ENCODE results near the gene PLXNC1. TPM values are rescaled to one million over a fixed set of nuclear protein-coding genes. Genes with fewer than 3 reads are reported as not detected.

Gene PLXNC1
- total and polyA plus RNA-seq, 2 of the 8 experiments (the other 6 are each of a cell fraction or from before 2014, with no cell fraction given) = 0.83 to 2.0 TPM

- no peak overlapping the region for H2AK5ac ChIP-seq (ENCODE audit: low read depth, low read length)
- H3K4ac ChIP-seq (replicated peaks; ENCODE audit: insufficient read length, low read depth, low read length) = no peak overlapping the region
- H3K27me3 ChIP-seq (replicated peaks in 1 of 4; ENCODE audit: control insufficient read depth in 3 of 4, extremely low read depth in 1 of 4, insufficient read depth in 3 of 4, low read length in 3 of 4) = no peaks in the 10 kb centered on the region
- H3K14ac ChIP-seq (ENCODE audit: insufficient read length) = no peak overlapping the region
- no peak overlapping the region for H3K9ac ChIP-seq (replicated peaks in 1 of 4; ENCODE audit: extremely low read depth in 1 of 4, low read depth in 3 of 4, low read length in 3 of 4)
- H3K23me2 ChIP-seq (ENCODE audit: low read depth, low read length) = no peaks in the 10 kb centered on the region
- no peak overlapping the region for H2BK120ac ChIP-seq (replicated peaks; ENCODE audit: low read depth, low read length)
- no peak overlapping the region for H2BK12ac ChIP-seq (ENCODE audit: low read depth, low read length)
- 87% methylated on average over 4 of the region's 4 CpGs; no CpG with 5 or more reads in 1 of the 2 experiments for WGBS, 2 experiments (ENCODE audit: extremely low coverage in 1 of 2, insufficient coverage in 1 of 2, insufficient read length in 1 of 2, insufficient replicate concordance in 2 of 2, low coverage in 1 of 2, low lambda C conversion rate in 2 of 2, missing lambda C conversion rate in 1 of 2)
- CTCF ChIA-PET (ENCODE audit: partially characterized antibody) = interaction anchor here (1.0 to 1.9 kb wide), 4 partner anchors 10 to 121 kb away, joined by 3 to 5 read pairs (median 4); no protein-coding TSS in a partner anchor
- H3K23ac ChIP-seq (ENCODE audit: insufficient read length) = no peak overlapping the region
- no peaks in the 10 kb centered on the region for H3K79me2 ChIP-seq (ENCODE audit: control insufficient read depth in 1 of 2, insufficient read depth in 2 of 2, low read length in 2 of 2)
- H3K27ac ChIP-seq (ENCODE audit: low read depth, low read length) = no peak overlapping the region
- H3K4me2 ChIP-seq (ENCODE audit: insufficient read depth in 1 of 2, low read depth in 2 of 2, low read length in 2 of 2) = no peak overlapping the region
- no peak overlapping the region for H2BK20ac ChIP-seq (ENCODE audit: low read length)
- no peak for TF ChIP-seq TEAD4 (IDR thresholded peaks at IDR 0.05; ENCODE audit: low read depth, low read length)
- no peak for TF ChIP-seq MAFK (IDR thresholded peaks at IDR 0.05; ENCODE audit: low read depth, low read length)
- TF ChIP-seq EP300 (IDR thresholded peaks at IDR 0.05; ENCODE audit: borderline replicate concordance in 1 of 2, low read depth in 2 of 2, low read length in 2 of 2) = no peak
- no peak for TF ChIP-seq POLR2A (IDR thresholded peaks at IDR 0.05; ENCODE audit: control extremely low read depth in 1 of 2, low read depth in 2 of 2, low read length in 2 of 2)
- no peak for TF ChIP-seq CBX8 (IDR thresholded peaks at IDR 0.05; ENCODE audit: borderline replicate concordance, low read depth, low read length)
- no peak for TF ChIP-seq CREB1 (IDR thresholded peaks at IDR 0.05)
- TF ChIP-seq NRF1 (IDR thresholded peaks at IDR 0.05; ENCODE audit: low read depth, low read length) = no peak
- H3K4me1 ChIP-seq (replicated peaks in 1 of 4; ENCODE audit: control insufficient read depth in 3 of 4, insufficient read depth in 4 of 4, low read length in 3 of 4) = peaks cover 3 to 6% (median 4%) of the 10 kb centered on the region in 4 experiments
- H3K79me1 ChIP-seq (ENCODE audit: low read depth, low read length) = no peaks in the 10 kb centered on the region
- DNase-seq (ENCODE audit: low read depth in 1 of 2, low spot score in 2 of 2) (no peak), FAIRE-seq (no peak)
- no peak overlapping the region for H4K91ac ChIP-seq (replicated peaks; ENCODE audit: insufficient read length, low read length)
- no peak overlapping the region for H4K8ac ChIP-seq (ENCODE audit: extremely low read depth, insufficient read depth, low read length)
- H3K9me3 ChIP-seq (ENCODE audit: insufficient read depth in 2 of 2, low read depth in 1 of 2, low read length in 1 of 2) = no peaks in the 10 kb centered on the region
- no peak overlapping the region for H2AFZ ChIP-seq (ENCODE audit: low read length)
- H3K36me3 ChIP-seq (ENCODE audit: control insufficient read depth in 2 of 4, insufficient read depth in 4 of 4, low read length in 3 of 4) = no peaks in the 10 kb centered on the region
- no peak overlapping the region for H2BK15ac ChIP-seq (ENCODE audit: low read length)
- no peak overlapping the region for H3K18ac ChIP-seq (ENCODE audit: extremely low read depth, low read length)
- no peak overlapping the region for H2BK5ac ChIP-seq (ENCODE audit: low read depth, low read length)
- POLR2A ChIA-PET (ENCODE audit: partially characterized antibody) = no interaction called here
- H3K4me3 ChIP-seq (ENCODE audit: extremely low read depth in 1 of 4, insufficient read depth in 2 of 4, low read depth in 3 of 4, low read length in 4 of 4) = no peak overlapping the region
- no peak overlapping the region for H4K5ac ChIP-seq (ENCODE audit: insufficient read length, low read depth, low read length)
- H4K20me1 ChIP-seq (replicated peaks in 1 of 2; ENCODE audit: control insufficient read depth in 1 of 2, insufficient read depth in 2 of 2, low read length in 2 of 2) = no peaks in the 10 kb centered on the region
- H3K56ac ChIP-seq (replicated peaks; ENCODE audit: insufficient read length, low read depth, low read length) = no peak overlapping the region
These were observed 121.1 kb downstream of the PLXNC1 start for GRCh38 chr12:94269316-94269999.
